Measurements from ENCODE around the gene OPALIN.

Gene OPALIN

GRCh38 chr10:96305019-96305418 is 53.8 kb downstream of the OPALIN start:
- H3K4me3 ChIP-seq (ENCODE audit: low read depth, low read length), result no peak overlapping the region
- no peak for DNase-seq (ENCODE audit: low read depth)
- no peak for TF ChIP-seq CTCF (conservative IDR thresholded peaks at IDR 0.05; ENCODE audit: low read depth, low read length)

DNA sequence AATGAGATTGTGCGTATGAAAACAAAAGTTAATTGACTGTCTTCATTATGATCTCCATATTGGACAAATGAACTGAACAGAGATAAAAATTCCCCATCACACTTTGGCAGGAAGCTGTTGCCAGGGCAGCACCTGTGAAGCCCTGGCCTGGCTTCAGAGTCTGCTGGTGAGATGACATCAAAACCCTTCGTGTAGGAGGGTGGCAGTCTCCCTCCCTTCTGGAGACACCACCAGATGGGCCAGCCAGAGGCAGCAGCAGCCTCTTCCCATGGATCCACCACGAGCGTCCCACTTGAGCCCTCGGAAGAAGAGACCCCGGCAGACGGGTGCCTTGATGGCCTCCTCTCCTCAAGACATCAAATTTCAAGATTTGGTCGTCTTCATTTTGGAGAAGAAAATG is 54.6 kb downstream of the OPALIN start, which contains the start of gene DNTT:
Gene DNTT, plus strand, starts transcription at position 205 of the 400 bp plus-strand sequence. Its CDS starts 64 bp downstream, at position 269.
- DNase-seq (ENCODE audit: low read depth), result no peak
- TF ChIP-seq CTCF (conservative IDR thresholded peaks at IDR 0.05; ENCODE audit: low read depth, low read length), result no peak
- H3K4me3 ChIP-seq (ENCODE audit: low read depth, low read length), result no peak within 1 kb of the TSS

DNA sequence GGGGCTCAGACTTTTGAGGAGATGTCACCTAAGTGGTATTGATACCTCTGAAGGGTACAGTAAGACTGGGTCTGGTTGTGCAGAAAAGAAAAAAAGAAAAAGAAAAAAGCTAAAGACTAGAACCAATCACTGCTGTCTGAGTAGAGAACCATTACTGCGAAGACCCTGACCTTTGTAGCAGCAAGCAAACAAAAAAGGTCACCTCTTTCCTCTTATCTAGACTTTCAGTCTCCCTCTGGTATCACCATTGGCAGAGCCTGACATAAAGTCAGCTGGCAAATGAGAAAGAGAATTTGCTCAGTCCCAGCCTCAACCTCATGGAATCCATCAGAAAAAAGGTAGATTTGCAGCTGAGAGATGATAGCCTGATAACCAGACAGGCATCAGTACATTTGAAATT is 57.2 kb downstream of the OPALIN start:
- TF ChIP-seq CTCF (conservative IDR thresholded peaks at IDR 0.05; ENCODE audit: low read depth, low read length), result no peak
- no peak overlapping the region for H3K4me3 ChIP-seq (ENCODE audit: low read depth, low read length)
- no peak for DNase-seq (ENCODE audit: low read depth)

- DNase-seq (ENCODE audit: low read depth), result peak; percentile 2
- no peak overlapping the region for H3K4me3 ChIP-seq (ENCODE audit: low read depth, low read length)
- no peak for TF ChIP-seq CTCF (conservative IDR thresholded peaks at IDR 0.05; ENCODE audit: low read depth, low read length)
These were observed 59.4 kb downstream of the OPALIN start for GRCh38 chr10:96299383-96299782.

DNA sequence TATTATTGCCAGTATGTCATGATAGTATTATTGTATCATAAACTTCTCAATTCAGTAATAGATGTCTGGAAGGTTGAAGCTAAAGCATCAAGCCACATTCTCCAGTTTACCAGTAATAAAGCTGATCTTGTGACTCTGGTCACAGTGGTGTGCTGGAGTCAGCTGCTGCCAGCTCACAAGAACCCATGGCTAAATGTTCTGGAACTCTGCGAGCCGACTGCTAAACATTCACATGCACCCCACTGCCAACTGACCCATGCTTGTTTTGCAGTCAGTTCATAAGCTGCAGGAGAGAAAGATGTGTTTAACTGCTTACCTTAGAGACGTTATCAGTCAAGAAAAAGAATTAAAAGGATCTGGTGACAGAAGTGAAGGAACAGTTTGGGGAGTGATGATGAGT is 60.4 kb downstream of the OPALIN start:
- H3K4me3 ChIP-seq (ENCODE audit: low read depth, low read length), result no peak overlapping the region
- DNase-seq (ENCODE audit: low read depth), result no peak
- TF ChIP-seq CTCF (conservative IDR thresholded peaks at IDR 0.05; ENCODE audit: low read depth, low read length), result no peak

- DNase-seq (ENCODE audit: low read depth), result no peak
- no peak overlapping the region for H3K4me3 ChIP-seq (ENCODE audit: low read depth, low read length)
- TF ChIP-seq CTCF (conservative IDR thresholded peaks at IDR 0.05; ENCODE audit: low read depth, low read length), result no peak
These were observed 61.3 kb downstream of the OPALIN start for GRCh38 chr10:96297486-96297885.

- no peak for DNase-seq (ENCODE audit: low read depth)
- no peak overlapping the region for H3K4me3 ChIP-seq (ENCODE audit: low read depth, low read length)
- TF ChIP-seq CTCF (conservative IDR thresholded peaks at IDR 0.05; ENCODE audit: low read depth, low read length), result no peak
These were observed 63.3 kb downstream of the OPALIN start for GRCh38 chr10:96295475-96295874.

All from choroid plexus epithelial cell (primary cell).